Bronchial epithelial cell (primary cell): ENCODE measurements around the gene NFATC4. TPM values are rescaled to one million over a fixed set of nuclear protein-coding genes. Genes with fewer than 3 reads are reported as not detected.

Experiments used
- DNase-seq: peaks from one replicate; pipeline ENCODE4 v3.0.0-alpha.2; 2010; ENCODE audit warnings: low read depth
- FAIRE-seq: peaks from 2 replicates; lab custom pipeline; 2011; peaks lifted over from hg19 to GRCh38; lab: Jason Lieb, UNC
- H3K27me3 ChIP-seq: 2 replicates; pipeline ENCODE4 v1.5.1; 2011; ENCODE audit warnings: low read length; ENCODE audit not compliant: control insufficient read depth, insufficient read depth
- H3K36me3 ChIP-seq: 2 replicates; pipeline ENCODE4 v1.5.1; 2011; ENCODE audit warnings: low read length; ENCODE audit not compliant: control insufficient read depth, insufficient read depth
- H3K4me3 ChIP-seq: 2 replicates; pipeline ENCODE4 v1.5.1; 2011; ENCODE audit warnings: mild to moderate bottlenecking, low read depth, low read length, control low read depth
- total RNA-seq: library from RNA; depleted of rRNA; stranded (reverse); fragments of >200 nt; gene quantifications from 2 replicates; pipeline ENCODE4 v1.2.1, GENCODE V29; 2014
- TF ChIP-seq, protein P1 (sequence below): IDR thresholded peaks from 2 replicates; pipeline ENCODE4 v1.5.1; 2011; ENCODE audit warnings: mild to moderate bottlenecking, moderate library complexity, low read length, control low read depth, inconsistent platforms; ENCODE audit not compliant: insufficient read depth, severe bottlenecking

NFATC4 gene
- total RNA-seq, 1 donor from 2014 or later: 4.7 TPM

GRCh38 chr14:24422261-24422660 lies 54.3 kb downstream of the NFATC4 start:
- FAIRE-seq: no peak
- H3K27me3 ChIP-seq: no peaks in the 10 kb centered on the region
- H3K36me3 ChIP-seq: no peaks in the 10 kb centered on the region
- no peak for DNase-seq
- TF ChIP-seq, protein P1, sequence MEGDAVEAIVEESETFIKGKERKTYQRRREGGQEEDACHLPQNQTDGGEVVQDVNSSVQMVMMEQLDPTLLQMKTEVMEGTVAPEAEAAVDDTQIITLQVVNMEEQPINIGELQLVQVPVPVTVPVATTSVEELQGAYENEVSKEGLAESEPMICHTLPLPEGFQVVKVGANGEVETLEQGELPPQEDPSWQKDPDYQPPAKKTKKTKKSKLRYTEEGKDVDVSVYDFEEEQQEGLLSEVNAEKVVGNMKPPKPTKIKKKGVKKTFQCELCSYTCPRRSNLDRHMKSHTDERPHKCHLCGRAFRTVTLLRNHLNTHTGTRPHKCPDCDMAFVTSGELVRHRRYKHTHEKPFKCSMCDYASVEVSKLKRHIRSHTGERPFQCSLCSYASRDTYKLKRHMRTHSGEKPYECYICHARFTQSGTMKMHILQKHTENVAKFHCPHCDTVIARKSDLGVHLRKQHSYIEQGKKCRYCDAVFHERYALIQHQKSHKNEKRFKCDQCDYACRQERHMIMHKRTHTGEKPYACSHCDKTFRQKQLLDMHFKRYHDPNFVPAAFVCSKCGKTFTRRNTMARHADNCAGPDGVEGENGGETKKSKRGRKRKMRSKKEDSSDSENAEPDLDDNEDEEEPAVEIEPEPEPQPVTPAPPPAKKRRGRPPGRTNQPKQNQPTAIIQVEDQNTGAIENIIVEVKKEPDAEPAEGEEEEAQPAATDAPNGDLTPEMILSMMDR: no peak
- no peak overlapping the region for H3K4me3 ChIP-seq

DNA sequence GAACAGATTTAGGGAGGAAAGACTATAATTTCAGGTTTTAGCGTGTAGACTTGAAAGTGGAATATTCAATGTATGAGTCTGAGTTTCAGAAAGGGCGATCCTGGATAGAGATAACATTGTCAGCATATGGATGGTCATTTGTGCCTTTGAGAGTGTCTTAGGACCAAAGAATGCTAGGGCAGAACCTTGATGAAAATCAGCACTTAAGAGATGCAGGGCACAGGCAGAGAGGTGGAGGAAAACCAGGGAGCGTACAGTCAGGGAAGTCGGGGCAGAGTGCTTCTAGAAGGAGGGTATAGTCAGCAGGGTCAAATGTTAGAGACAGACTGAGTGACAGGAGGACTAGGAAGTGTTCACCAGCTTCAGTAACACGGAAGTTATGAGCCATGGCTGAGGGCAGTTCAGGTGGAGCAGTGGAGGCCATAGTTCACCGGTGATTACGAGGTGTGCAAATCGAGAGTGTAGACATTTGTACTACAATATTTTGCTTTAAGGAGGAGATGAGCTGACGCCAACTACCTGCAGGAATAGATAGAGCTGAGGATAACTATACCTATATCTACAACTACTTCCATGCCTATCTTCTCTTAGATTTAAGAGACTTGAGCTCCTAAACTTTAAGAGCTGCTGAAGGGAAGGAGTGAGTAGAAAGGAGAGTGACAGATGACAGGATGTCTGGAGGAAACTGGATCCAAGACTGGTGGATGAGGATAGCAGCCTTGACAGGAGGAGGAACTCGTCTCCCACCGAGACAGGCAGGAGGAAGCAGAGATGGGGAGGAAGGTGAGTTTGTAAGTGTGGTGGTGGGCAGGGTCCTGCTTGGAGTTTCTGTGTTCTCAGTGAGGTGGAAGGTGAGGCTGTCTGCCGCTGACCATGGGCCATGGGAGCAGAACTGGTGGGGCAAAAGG lies 55.0 kb downstream of the NFATC4 start:
- H3K27me3 ChIP-seq: no peaks in the 10 kb centered on the region

GRCh38 chr14:24425704-24426103 lies 57.7 kb downstream of the NFATC4 start:
- TF ChIP-seq, protein P1: no peak
- Histone ChIP-seq H3K36me3 (no peaks in the 10 kb centered on the region), H3K27me3 (no peaks in the 10 kb centered on the region), H3K4me3 (no peak overlapping the region)
- peak; percentile 92 for DNase-seq
- no peak for FAIRE-seq

More for the DNA sequence above, 55.0 kb downstream of the NFATC4 start:
- peak; percentile 40 for FAIRE-seq
- no peak overlapping the region for H3K4me3 ChIP-seq
- no peak for DNase-seq
- H3K36me3 ChIP-seq: no peaks in the 10 kb centered on the region
- TF ChIP-seq, protein P1: no peak

- Histone ChIP-seq H3K4me3 (no peak overlapping the region), H3K27me3 (no peaks in the 10 kb centered on the region), H3K36me3 (peaks cover under 1% of the 10 kb centered on the region)
- TF ChIP-seq, protein P1: no peak
- DNase-seq (peak; percentile 70), FAIRE-seq (no peak)
Observed at GRCh38 chr14:24426150-24426911, 58.3 kb downstream of the NFATC4 start.

- H3K27me3 ChIP-seq: no peaks in the 10 kb centered on the region
Observed at GRCh38 chr14:24426912-24427536, 59.0 kb downstream of the NFATC4 start.

More at GRCh38 chr14:24426912-24427536, 59.0 kb downstream of the NFATC4 start:
- TF ChIP-seq, protein P1: peak; percentile 14
- Histone ChIP-seq H3K36me3 (peaks cover 5% of the 10 kb centered on the region), H3K4me3 (no peak overlapping the region)
- DNase-seq (peak; percentile 64), FAIRE-seq (no peak)
